HCT116 (cell line): ENCODE results near the gene SAE1. TPM values are rescaled to one million over a fixed set of nuclear protein-coding genes. Genes with fewer than 3 reads are reported as not detected.

ENCODE experiments used
- ATAC-seq: fragments of 200-7000 bp; cut with Tn5 transposase; 2 replicates; pipeline ENCODE4 v1.9.1; 2020; ENCODE audit warnings: mild to moderate bottlenecking, moderate library complexity
- BruUV-seq: library from RNA; stranded (reverse); fragments of 400-500 nt; replicated peaks from 2 replicates; lab custom pipeline; 2021; lab: Mats Ljungman, UMichigan
- CTCF ChIA-PET: fragments of 300-600 bp; sonication (Branson Sonifier 250); formaldehyde crosslinking; loops from one replicate; lab custom pipeline; 2021; ENCODE audit warnings: antibody characterized with exemption; lab: Charles Lee
- POLR2A ChIA-PET: fragments of 300-600, 350-600 bp; sonication (Branson Sonifier 250); formaldehyde crosslinking; loops from one replicate; lab custom pipeline; 2021; ENCODE audit warnings: antibody characterized with exemption; lab: Charles Lee
- RAD21 ChIA-PET, 2 experiments: fragments of 300-600 bp; sonication (Branson Sonifier 250); formaldehyde crosslinking; loops; one replicate each; lab custom pipeline; 2023; ENCODE audit warnings: low total read pairs in 2 of 2; ENCODE audit not compliant: uncharacterized antibody in 2 of 2, unreplicated experiment in 2 of 2, low non-redundant PET in 1 of 2; lab: Charles Lee
- DNase-seq: peaks from one replicate; pipeline ENCODE4 v3.0.0-alpha.2; 2010; ENCODE audit warnings: low read depth, low spot score
- H2AFZ ChIP-seq: fragments of 200-600 bp; shearing (Covaris generic), sonication (generic); 2 replicates; pipeline ENCODE4 v1.6.1; 2017; ENCODE audit warnings: low read depth, mixed run types, mixed read lengths, antibody characterized with exemption, low read length; ENCODE audit not compliant: poor library complexity, severe bottlenecking
- H3K27ac ChIP-seq: 2 replicates; pipeline ENCODE4 v1.5.1; 2012; ENCODE audit warnings: low read depth, low read length
- H3K27me3 ChIP-seq: fragments of 200-600 bp; sonication (generic); 2 replicates; pipeline ENCODE4 v1.6.1; 2016; ENCODE audit warnings: mixed run types, low read length, mixed read lengths; ENCODE audit not compliant: insufficient read depth
- H3K36me3 ChIP-seq, 2 experiments: fragments of 200-500 bp in 1 of 2; fragments of 200-600 bp in 1 of 2; sonication (Bioruptor generic) in 1 of 2; sonication (generic) in 1 of 2; 2 replicates each; pipeline versions ENCODE4 v1.5.1 to v1.6.1; 2014 to 2016; ENCODE audit warnings: low read length in 2 of 2, inconsistent platforms in 1 of 2, mixed read lengths in 1 of 2, mixed run types in 1 of 2; ENCODE audit not compliant: insufficient read depth in 2 of 2, control insufficient read depth in 1 of 2
- H3K4me1 ChIP-seq, 2 experiments: fragments of 200-600 bp in 1 of 2; sonication (generic) in 1 of 2; 2 replicates each; pipeline versions ENCODE4 v1.5.1 to v1.6.1; 2012 to 2017; ENCODE audit warnings: low read length in 2 of 2, inconsistent platforms in 1 of 2, mild to moderate bottlenecking in 1 of 2, mixed read lengths in 1 of 2, mixed run types in 1 of 2, moderate library complexity in 1 of 2; ENCODE audit not compliant: insufficient read depth in 2 of 2, control insufficient read depth in 1 of 2
- H3K4me2 ChIP-seq: fragments of 200-600 bp; sonication (generic); 2 replicates; pipeline ENCODE4 v1.6.1; 2017; ENCODE audit warnings: mixed run types, low read length, mixed read lengths
- H3K4me3 ChIP-seq, 2 experiments: fragments of 200-600 bp in 1 of 2; sonication (generic) in 1 of 2; replicated peaks in 1 of 2; 2 replicates each; pipeline ENCODE4 v1.5.1; 2011 to 2016; ENCODE audit warnings: low read length in 2 of 2, control low read depth in 1 of 2, low read depth in 1 of 2, mild to moderate bottlenecking in 1 of 2, mixed read lengths in 1 of 2, mixed run types in 1 of 2
- H3K79me2 ChIP-seq: fragments of 200-600 bp; sonication (generic); 2 replicates; pipeline ENCODE4 v1.6.1; 2017; ENCODE audit warnings: mild to moderate bottlenecking, mixed run types, low read length, moderate library complexity, mixed read lengths; ENCODE audit not compliant: insufficient read depth
- H3K9ac ChIP-seq: fragments of 200-600 bp; sonication (generic); 2 replicates; pipeline ENCODE4 v1.6.1; 2016; ENCODE audit warnings: low read length, mixed read lengths
- H3K9me2 ChIP-seq: fragments of 200-600 bp; sonication (generic), shearing (Covaris generic); 2 replicates; pipeline ENCODE4 v1.6.1; 2017; ENCODE audit warnings: mixed run types, mild to moderate bottlenecking, moderate library complexity; ENCODE audit not compliant: insufficient read depth
- H3K9me3 ChIP-seq, 2 experiments: fragments of 200-500 bp in 1 of 2; fragments of 200-600 bp in 1 of 2; sonication (Bioruptor generic) in 1 of 2; sonication (generic) in 1 of 2; 2 replicates each; pipeline ENCODE4 v1.6.1; 2014 to 2017; ENCODE audit warnings: low read length in 2 of 2, mixed read lengths in 2 of 2, inconsistent platforms in 1 of 2, low read depth in 1 of 2, mild to moderate bottlenecking in 1 of 2, mixed run types in 1 of 2, moderate library complexity in 1 of 2; ENCODE audit not compliant: control insufficient read depth in 1 of 2, insufficient read depth in 1 of 2
- H4K20me1 ChIP-seq: fragments of 200-600 bp; sonication (generic), shearing (Covaris generic); 2 replicates; pipeline ENCODE4 v1.6.1; 2017; ENCODE audit warnings: mixed run types, mild to moderate bottlenecking, moderate library complexity; ENCODE audit not compliant: insufficient read depth
- EZH2phosphoT487 ChIP-seq: fragments of 200-600 bp; IDR thresholded peaks from 2 replicates; pipeline ENCODE4 v1.6.1; 2018; ENCODE audit warnings: antibody characterized with exemption, borderline replicate concordance
- JUND ChIP-seq: IDR thresholded peaks from 2 replicates; pipeline ENCODE4 v1.6.1; 2012
- POLR2A ChIP-seq: IDR thresholded peaks from 2 replicates; pipeline ENCODE4 v1.7.0; 2011; ENCODE audit warnings: borderline replicate concordance; ENCODE audit not compliant: insufficient read depth, insufficient read length; ENCODE audit errors: extremely low read depth
- POLR2AphosphoS5 ChIP-seq: IDR thresholded peaks from 2 replicates; pipeline ENCODE4 v1.6.1; 2011; ENCODE audit warnings: mild to moderate bottlenecking, low read depth, low read length, moderate library complexity
- RAD21 ChIP-seq: IDR thresholded peaks from 2 replicates; pipeline ENCODE4 v1.6.1; 2012; ENCODE audit warnings: low read depth, mild to moderate bottlenecking
- SIN3A ChIP-seq: IDR thresholded peaks from 2 replicates; pipeline ENCODE4 v1.6.1; 2012; ENCODE audit warnings: low read depth
- SP1 ChIP-seq: IDR thresholded peaks from 2 replicates; pipeline ENCODE4 v1.6.1; 2012; ENCODE audit warnings: low read depth
- SRF ChIP-seq: IDR thresholded peaks from 2 replicates; pipeline ENCODE4 v1.6.1; 2012; ENCODE audit warnings: low read depth
- ZFX ChIP-seq: fragments of 450-650 bp; IDR thresholded peaks from 2 replicates; pipeline ENCODE4 v1.6.1; 2017
- intact Hi-C: fragments of 100-400 bp; cut with micrococcal nuclease; formaldehyde crosslinking; loops from 2 replicates; pipeline ENCODE4 v1.10.0; 2022
- total RNA-seq: library from RNA; stranded (reverse); gene quantifications from one replicate; pipeline ENCODE4 v1.2.1, GENCODE V29; 2021; ENCODE audit not compliant: unreplicated experiment
- TF ChIP-seq, protein P1 (sequence below), 3 experiments: fragments of 200-600 bp in 1 of 3; sonication (generic) in 1 of 3; IDR thresholded peaks in 2 of 3; conservative IDR thresholded peaks in 1 of 3; 2 replicates each; pipeline ENCODE4 v1.5.1; 2012 to 2017; ENCODE audit warnings: low read depth in 2 of 3, low read length in 2 of 3, antibody characterized with exemption in 1 of 3, borderline replicate concordance in 1 of 3, control low read depth in 1 of 3, mild to moderate bottlenecking in 1 of 3, mixed read lengths in 1 of 3, mixed run types in 1 of 3, moderate library complexity in 1 of 3; ENCODE audit not compliant: insufficient read depth in 1 of 3

SAE1 gene
- total RNA-seq, 1 experiment from 2014 or later, result 213 TPM

GRCh38 chr19:47228168-47228936, 97.7 kb downstream of the SAE1 start:
- no peak overlapping the region for H2AFZ ChIP-seq
- peak; percentile 18 for TF ChIP-seq POLR2A
- TF ChIP-seq JUND, result no peak
- TF ChIP-seq, protein P1, sequence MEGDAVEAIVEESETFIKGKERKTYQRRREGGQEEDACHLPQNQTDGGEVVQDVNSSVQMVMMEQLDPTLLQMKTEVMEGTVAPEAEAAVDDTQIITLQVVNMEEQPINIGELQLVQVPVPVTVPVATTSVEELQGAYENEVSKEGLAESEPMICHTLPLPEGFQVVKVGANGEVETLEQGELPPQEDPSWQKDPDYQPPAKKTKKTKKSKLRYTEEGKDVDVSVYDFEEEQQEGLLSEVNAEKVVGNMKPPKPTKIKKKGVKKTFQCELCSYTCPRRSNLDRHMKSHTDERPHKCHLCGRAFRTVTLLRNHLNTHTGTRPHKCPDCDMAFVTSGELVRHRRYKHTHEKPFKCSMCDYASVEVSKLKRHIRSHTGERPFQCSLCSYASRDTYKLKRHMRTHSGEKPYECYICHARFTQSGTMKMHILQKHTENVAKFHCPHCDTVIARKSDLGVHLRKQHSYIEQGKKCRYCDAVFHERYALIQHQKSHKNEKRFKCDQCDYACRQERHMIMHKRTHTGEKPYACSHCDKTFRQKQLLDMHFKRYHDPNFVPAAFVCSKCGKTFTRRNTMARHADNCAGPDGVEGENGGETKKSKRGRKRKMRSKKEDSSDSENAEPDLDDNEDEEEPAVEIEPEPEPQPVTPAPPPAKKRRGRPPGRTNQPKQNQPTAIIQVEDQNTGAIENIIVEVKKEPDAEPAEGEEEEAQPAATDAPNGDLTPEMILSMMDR (IDR thresholded peaks at IDR 0.05 in 2 of 3, conservative IDR thresholded peaks at IDR 0.05 in 1 of 3; ENCODE audit: borderline replicate concordance in 1 of 3, insufficient read depth in 1 of 3, low read depth in 2 of 3, low read length in 2 of 3), result no peak
- TF ChIP-seq POLR2AphosphoS5, result no peak; the same call in 1 of the 2 replicates
- peak; percentile 13; the same call in 1 of the 2 replicates for TF ChIP-seq SIN3A
- no peak for TF ChIP-seq RAD21
- 0 out of 2 replicates have a peak, but pooled peaks have one; percentile 10 for TF ChIP-seq SP1
- TF ChIP-seq SRF, result no peak
- TF ChIP-seq ZFX, result peak; percentile 45
- no peak for TF ChIP-seq EZH2phosphoT487
- intact Hi-C loops, result no loop called here
- peaks cover 34 to 74% of the 10 kb centered on the region in 2 experiments for H3K4me1 ChIP-seq
- no TSS peak for BruUV-seq
- ATAC-seq (peak; percentile 15), DNase-seq (no peak)
- POLR2A ChIA-PET, result interaction anchor here (0.8 kb wide), 1 partner anchor 12 kb away, joined by 3 read pairs; no protein-coding TSS in a partner anchor
- no peaks in the 10 kb centered on the region for H3K9me3 ChIP-seq
- H3K4me3 ChIP-seq, result peak overlapping the region; percentile 76 to 78
- peak overlapping the region; percentile 97 for H3K27ac ChIP-seq
- H3K36me3 ChIP-seq, result no peaks in the 10 kb centered on the region
- RAD21 ChIA-PET, result no interaction called here
- H3K4me2 ChIP-seq, result peak overlapping the region; percentile 100
- CTCF ChIA-PET, result no interaction called here
- H4K20me1 ChIP-seq, result no peaks in the 10 kb centered on the region
- no peaks in the 10 kb centered on the region for H3K9me2 ChIP-seq
- H3K9ac ChIP-seq, result peak overlapping the region; percentile 87
- H3K79me2 ChIP-seq, result peaks cover 22% of the 10 kb centered on the region
- no peaks in the 10 kb centered on the region for H3K27me3 ChIP-seq
